ENCODE measurements around the gene ASCC2.

GRCh38 chr22:29784451-29785361 is 53.4 kb downstream of the ASCC2 start:
- TF ChIP-seq CTCF (conservative IDR thresholded peaks at IDR 0.05; ENCODE audit: low read depth, low read length) (no peak), SMC3 (IDR thresholded peaks at IDR 0.05; ENCODE audit: low read depth, low read length) (no peak), MXI1 (IDR thresholded peaks at IDR 0.05; ENCODE audit: borderline replicate concordance, low read depth, low read length) (no peak)
- TF ChIP-seq, protein P1, sequence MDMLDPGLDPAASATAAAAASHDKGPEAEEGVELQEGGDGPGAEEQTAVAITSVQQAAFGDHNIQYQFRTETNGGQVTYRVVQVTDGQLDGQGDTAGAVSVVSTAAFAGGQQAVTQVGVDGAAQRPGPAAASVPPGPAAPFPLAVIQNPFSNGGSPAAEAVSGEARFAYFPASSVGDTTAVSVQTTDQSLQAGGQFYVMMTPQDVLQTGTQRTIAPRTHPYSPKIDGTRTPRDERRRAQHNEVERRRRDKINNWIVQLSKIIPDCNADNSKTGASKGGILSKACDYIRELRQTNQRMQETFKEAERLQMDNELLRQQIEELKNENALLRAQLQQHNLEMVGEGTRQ (IDR thresholded peaks at IDR 0.05; ENCODE audit: low read depth, low read length), result no peak

Measured in IMR-90 (cell line).